Kidney glomerular epithelial cell (primary cell): Measurements from ENCODE around the gene ARFGEF2.

ENCODE experiments used
- DNase-seq: peaks from one replicate; lab custom pipeline; 2025; lab: John Stamatoyannopoulos, UW

Gene ARFGEF2

DNA sequence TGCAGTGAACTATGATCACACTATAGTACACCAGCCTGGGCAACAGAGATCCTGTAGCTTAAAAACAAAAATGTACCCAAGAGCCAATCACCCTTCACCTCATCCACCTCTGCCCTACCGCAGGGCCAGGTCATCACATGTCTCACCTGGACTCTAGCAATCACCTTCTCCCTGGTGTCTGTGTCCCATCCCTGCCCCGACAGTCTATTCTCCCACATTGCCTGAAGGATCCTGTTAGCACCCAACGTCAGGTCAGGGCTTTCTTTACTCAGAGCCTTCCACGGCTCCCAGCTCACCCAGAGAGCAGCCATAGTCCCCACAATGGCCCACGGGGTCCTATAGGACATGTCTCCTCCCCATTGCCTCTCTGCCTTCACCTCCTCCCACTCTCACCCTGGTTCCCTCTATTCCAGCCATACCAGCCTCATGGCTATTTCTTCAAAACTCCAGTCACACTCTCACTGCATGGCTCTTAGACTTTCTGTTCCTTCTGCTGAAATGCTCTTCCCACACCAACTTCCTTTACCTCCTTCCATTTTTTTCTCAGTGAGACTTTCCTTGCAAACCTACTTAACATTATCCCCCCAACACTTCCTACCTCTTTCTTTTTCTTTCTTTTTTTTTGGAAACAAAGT lies 22.5 kb upstream of the ARFGEF2 start:
- no peak for DNase-seq

DNA sequence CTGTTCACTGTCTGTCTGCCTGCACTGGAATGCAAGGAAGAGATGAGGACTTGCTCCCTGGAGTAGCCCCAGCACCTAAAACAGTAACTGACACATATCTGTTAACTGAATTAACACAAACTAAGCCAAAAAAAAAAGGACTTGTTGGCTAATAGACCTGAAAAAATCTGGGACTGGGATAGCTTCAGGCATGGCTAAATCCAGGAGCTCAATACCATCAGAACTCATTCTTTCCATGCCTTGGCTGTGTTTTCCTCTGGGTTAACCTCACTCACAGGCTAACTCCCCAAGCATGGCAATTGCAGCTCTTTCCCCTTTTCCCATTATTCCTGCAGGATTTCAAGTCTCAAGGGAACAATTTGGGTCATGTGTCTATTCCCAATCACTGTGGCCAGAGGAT lies 21.6 kb upstream of the ARFGEF2 start:
- no peak for DNase-seq

- DNase-seq: no peak
Observed at GRCh38 chr20:48901326-48901725, 20.2 kb upstream of the ARFGEF2 start.

DNA sequence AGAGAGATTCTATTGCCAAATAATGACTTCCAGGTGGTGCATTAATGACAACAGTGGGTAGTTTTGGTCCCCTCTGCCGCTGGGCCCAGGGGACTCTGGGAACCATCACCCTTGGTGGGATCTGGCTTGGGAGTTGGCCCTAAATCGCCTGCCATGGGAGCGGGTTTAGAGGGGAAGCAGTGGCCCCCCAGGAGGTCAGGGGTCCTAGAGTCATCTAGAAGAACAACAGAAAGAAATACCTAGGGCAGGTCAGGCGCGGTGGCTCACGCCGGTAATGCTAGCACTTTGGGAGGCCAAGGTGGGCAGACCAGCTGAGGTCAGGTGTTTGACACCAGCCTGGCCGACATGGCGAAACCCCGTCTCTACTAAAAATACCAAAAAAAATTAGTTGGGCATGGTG lies 17.8 kb upstream of the ARFGEF2 start:
- DNase-seq: no peak

DNA sequence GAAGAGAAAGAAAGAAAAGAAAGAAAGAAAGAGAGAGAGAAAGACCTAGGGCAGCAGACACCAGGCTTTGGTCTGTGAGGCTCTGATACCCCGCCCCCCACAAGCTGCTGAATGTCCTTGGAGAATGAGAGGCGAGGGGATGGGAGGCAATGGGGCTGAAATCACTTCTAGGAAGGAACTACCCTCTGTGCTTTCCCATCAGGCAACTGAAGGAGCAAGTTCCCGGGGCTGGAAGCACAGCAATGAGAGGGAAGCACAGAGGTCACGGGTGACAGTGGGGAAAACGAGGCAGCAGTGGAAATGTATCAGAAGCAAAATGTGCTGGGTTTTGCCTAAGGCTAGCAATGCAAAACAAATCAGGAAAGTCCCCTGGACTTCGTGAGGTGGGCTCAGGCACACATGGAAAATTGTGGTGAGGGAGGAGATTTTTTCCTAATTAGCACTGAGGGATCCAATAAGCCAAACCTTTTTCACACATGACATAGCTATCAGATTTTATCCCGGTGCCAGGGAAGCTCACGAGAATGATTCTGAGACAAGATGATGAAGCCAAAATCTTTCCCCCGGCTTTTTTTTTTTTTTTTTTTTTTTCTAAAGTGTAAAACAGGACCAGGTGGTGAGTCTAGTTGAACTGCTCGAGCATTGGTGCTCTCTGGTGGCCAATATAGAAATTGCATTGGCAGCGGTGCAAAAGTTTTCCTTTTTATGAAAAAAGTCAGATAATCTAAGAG lies 16.8 kb upstream of the ARFGEF2 start:
- peak; percentile 23 for DNase-seq

DNA sequence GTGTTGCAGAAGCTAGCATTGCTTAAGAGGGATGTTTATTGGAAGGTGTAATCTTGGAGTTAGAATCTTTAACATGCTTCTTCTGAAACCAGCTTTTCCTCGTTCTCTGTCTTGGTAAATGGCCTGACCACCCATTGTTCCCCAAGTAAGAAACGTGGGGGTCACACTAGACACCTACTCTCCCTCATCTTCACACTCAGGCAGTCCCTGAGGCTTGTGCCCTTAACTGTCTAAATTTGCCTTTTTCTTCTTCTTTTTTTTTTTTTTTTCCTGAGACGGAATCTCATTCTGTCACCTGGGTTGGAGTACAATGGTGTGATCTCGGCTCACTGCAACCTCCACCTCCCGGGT lies 16.2 kb upstream of the ARFGEF2 start:
- DNase-seq: no peak

DNA sequence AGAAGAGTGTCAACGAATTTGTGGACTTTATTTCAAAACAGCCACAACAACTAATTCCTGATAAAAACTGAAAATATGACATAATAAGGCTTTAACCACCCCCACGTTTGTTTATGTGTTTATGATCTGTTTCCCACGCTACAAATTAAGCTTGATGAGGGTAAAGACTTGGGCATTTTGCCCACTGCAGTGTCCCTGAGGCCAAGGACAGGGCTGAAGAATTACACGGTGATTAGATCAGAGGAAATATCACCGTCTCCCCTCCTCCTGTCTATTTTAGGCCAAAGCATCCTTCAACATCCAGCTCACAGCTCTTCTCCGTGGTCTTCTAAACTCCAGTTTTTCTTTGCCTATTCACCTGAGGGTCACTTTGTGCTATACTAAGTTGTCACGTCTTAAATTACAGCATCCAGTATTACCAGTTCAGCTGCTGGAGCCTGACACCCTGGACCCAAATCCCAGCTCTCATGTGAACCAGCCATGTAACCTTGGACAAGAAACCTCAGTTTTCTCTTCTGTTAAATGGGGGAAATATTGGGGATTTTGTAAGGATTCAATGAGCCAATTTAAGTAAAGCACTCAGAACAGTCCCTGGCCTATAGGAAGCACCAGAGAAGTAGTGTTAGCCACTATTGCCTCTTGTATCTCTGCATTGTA lies 15.2 kb upstream of the ARFGEF2 start:
- DNase-seq: no peak

GRCh38 chr20:48908656-48909319 lies 12.7 kb upstream of the ARFGEF2 start:
- no peak for DNase-seq

DNA sequence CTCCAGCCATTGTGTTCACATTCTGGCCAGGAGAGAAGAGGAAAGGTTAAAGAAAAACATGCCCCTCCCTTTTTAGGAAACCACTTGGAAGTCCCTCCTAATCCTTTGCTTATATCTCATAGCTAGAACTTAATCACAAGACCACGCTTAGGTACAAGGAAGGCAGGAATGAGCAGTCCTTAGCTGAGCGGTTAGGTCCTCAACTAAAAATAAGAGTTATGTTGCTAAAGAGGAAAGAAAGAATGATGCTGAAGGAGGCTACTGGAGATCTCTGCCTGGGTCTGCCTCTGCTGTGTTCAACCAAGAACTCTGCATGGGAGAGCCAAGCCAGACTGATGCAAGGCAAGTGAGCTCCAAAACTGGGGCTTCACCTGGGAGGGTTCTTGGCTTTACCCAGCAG lies 11.6 kb upstream of the ARFGEF2 start:
- DNase-seq: no peak

GRCh38 chr20:48910347-48910781 lies 11.1 kb upstream of the ARFGEF2 start:
- DNase-seq: no peak

- no peak for DNase-seq
Observed at GRCh38 chr20:48912065-48912464, 9.4 kb upstream of the ARFGEF2 start.

GRCh38 chr20:48916699-48917098 lies 4.8 kb upstream of the ARFGEF2 start:
- no peak for DNase-seq

- no peak for DNase-seq
Observed at GRCh38 chr20:48919336-48919881, 2.1 kb upstream of the ARFGEF2 start.

- no peak for DNase-seq
Observed at GRCh38 chr20:48919882-48920526, 1.5 kb upstream of the ARFGEF2 start.

- no peak for DNase-seq
Observed at GRCh38 chr20:48920527-48921167, 864 bp upstream of the ARFGEF2 start.

DNA sequence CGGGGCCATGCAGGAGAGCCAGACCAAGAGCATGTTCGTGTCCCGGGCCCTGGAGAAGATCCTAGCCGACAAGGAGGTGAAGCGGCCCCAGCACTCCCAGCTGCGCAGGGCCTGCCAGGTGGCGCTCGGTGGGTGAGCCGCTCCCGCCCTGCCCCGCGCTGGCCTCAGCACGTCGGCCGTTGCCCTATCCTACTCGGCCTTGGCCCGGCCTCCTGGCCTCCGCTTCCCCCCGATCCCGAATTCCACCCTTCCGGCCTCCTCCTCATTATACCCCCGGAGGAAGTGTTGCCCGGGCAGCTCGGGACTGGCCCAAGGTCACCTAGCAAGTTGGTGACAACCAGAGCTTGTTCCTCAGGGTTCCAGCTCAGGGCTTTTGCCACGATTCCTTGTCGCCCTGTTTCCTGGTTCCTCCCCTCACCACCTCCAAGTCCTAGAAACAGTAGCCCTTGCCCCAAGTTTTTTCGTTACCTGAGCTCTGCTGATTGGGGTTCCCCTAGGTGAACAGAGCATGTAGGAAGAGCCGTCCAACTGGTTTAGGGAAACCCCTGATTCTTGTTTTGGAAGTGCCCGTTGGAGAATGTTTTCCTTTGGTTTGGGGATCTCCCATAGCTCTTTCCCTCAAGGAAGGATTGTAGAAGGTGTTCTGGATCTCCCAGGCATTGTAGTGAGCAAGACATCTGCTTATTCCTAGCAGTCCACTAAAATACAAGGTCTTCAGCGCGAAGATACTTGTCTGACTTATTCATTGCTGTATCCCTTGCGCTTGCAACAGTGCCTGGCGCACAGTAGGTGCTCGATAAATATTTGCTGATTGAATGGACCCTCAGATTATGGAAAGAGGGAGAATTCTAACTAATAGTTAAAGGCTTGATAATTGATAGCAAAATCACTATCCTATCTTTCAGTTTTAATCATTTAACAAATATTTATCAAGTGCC lies 641 bp downstream of the ARFGEF2 start:
- DNase-seq: no peak

DNA sequence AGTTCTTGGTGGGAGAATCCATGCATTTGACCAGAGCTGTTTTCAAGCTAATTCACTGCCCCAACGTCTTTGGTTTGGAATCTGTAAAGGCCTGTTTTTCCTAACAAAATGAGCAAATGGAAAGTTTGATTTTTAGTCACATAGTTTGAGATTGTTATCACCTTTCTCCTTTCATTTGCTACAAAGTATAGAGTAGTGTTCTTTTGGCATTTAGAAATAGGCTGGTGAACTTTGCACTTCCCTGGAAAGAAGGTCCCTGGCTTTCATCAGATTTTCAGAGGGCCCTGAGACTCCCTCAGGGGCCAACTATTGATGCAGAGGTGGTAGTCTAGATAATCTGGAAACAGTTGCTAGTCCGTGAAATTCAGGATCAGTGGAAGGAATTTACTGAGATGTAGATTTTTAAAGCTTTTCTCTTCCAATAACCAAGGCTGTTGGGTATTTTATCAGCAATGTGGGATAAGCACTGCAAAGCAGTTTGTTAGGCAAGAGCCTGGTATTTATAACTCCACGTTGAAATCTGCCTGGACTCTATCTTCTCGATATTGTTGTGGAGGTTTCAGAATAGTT lies 1.7 kb downstream of the ARFGEF2 start:
- DNase-seq: no peak

GRCh38 chr20:48924756-48925109 lies 3.2 kb downstream of the ARFGEF2 start:
- DNase-seq: no peak

DNA sequence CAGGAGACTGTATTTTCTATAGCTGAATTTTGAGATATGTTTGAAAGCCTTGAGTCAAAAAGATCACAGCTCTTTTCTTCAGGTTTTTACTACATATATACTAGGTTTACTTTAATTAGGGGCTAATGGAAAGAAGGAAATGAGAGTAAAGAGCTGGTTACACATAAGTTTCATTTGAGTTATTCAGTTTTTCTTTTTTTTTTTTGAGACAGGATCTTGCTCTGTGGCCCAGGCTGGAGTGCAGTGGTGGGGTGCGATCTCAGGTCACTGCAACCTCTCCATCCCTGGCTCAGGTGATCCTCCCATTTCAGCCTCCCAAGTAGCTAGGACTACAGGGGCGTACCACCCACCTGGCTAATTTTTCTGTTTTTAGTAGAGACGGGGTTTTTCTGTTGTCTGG lies 4.8 kb downstream of the ARFGEF2 start:
- no peak for DNase-seq

DNA sequence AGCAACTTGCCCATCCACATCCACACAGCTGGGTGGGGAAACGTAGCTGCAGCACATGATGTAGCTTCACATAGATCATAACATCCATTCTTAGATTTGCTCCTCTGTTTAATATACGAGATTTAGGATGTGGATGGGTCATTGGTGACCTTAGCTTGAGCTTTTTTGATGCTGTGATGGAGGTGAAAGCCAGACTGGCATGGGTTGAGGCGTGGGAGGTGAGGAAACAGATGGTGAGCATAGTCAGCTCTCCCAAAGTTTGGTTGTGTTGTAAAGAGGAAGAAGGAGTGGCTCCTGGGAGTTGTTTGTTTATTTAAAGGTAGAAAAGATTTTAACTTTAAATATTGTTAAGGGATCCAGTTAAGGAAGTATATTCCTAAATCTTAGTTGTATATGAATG lies 5.3 kb downstream of the ARFGEF2 start:
- no peak for DNase-seq
